Activated CD8-positive, alpha-beta memory T cell treated with anti-CD3 and anti-CD28 coated beads for 4 hours (primary cell): ENCODE results near the gene RMRP.
A peak's percentile ranks its signal among the peaks of the same experiment; 100 is the strongest.

Experiments
- DNase-seq, 2 donors: peaks; one replicate each; pipeline ENCODE4 v3.0.0-alpha.2; 2020; ENCODE audit warnings: low read depth in 2 of 2

Gene RMRP

GRCh38 chr9:35657546-35658136 lies at the start of gene RMRP:
RMRP (minus strand) TSS chr9:35658019.
- peak; percentile 83 to 92 for DNase-seq

DNA sequence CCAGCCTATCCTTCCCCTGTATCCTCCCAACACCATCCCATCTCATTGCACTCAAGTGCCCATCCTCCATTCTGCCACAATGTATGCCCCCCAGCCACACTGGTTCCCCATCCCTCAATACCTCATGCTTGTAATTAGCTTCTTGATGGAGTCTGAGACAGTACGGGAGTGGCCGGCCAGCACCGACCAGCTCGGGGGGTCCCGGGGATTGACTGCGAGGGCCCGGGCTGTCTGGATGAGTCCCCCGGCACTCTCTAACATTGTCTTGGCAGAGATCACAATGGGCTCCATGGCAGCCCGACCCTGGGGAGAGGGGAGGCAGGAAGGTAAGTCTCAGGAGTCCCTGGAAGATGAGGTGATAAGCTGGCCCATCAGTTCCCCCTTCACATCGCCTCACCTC lies 49.1 kb upstream of the RMRP start:
- no peak for DNase-seq

GRCh38 chr9:35705836-35706430 lies 48.1 kb upstream of the RMRP start:
- no peak for DNase-seq

GRCh38 chr9:35705372-35705771 lies 47.6 kb upstream of the RMRP start:
- DNase-seq: no peak

DNA sequence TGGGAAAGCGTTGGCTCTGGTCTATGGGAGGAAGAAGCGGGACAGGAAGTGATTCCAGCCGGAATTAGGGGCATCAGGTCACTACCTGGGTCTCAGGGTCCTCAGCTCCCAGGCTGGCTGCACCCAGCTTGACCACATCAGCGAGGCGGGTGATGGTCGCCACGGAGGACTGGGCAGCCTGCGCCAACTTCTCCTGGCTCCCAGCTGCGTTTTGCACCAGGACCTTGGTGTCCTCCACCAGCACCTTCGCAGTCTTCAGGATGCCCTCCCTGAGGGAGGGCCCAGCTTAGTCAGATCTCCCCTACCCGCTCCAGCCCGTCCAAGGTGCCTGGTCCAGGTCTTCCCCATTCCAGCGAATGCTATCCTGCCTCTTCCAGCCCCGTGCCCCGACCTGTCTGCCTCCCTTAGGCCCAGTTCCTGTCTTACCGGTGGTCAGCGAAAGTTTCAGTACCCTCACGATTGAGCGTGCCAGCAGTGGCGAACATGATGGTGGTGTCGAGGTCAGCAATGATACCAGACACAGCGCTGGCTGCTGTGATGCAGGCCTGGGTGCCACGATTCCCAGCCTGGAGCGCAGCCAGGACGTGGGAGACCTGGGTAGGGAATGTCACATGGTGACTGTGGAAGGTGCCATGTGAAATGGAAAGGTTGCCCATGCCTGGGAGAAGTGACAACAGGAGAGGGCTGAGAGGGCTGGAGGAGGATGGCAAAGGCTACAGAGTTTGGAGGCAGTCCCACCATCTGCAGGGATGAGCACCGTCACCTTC lies 46.3 kb upstream of the RMRP start:
- no peak for DNase-seq

- no peak for DNase-seq
Observed at GRCh38 chr9:35702696-35703095, 44.9 kb upstream of the RMRP start.

DNA sequence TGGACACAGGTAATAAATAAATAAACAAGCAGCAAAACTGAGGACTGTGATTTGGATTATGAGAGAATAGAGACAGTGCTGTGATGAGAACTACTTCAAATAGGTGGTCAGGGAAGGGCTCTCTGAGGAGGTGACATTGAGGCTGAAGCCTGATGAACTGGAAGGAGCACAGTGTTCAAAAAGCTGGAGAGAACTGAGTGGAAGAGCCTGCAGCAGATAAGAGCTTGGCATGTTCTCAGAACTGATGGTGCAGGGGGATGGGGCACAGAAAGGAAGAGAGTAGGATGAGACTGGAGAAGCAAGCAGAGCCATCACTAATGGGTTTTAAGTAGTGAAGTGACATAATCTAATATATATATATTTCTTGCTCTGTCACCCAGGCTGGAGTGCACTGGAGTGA lies 43.1 kb upstream of the RMRP start:
- DNase-seq: no peak

- no peak for DNase-seq
Observed at GRCh38 chr9:35700031-35700430, 42.2 kb upstream of the RMRP start.

- no peak for DNase-seq
Observed at GRCh38 chr9:35698231-35698630, 40.4 kb upstream of the RMRP start.

GRCh38 chr9:35697486-35697885 lies 39.7 kb upstream of the RMRP start:
- no peak for DNase-seq

GRCh38 chr9:35696520-35697215 lies 38.8 kb upstream of the RMRP start:
- DNase-seq: peak; percentile 15 to 28

DNA sequence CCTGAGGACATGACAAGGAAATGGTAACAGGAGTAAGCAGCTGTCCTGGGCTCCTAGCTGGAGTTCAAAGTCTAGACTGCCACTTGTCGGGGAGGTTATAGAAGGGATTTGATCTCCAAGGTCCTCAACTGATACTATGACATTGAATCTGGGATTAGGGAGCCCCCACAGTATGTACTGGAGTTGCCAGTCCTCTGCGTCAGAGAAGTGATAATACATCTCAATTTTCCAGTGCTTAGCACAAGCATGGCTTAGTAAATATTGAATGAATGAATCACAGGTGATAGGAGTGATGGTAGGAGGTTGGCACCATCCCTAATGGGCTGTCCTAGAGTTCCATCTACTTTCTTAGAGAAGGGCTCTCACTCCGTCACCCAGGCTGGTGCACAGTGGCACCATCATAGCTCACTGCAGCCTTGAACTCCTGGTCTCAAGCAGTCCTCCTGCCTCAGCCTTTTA lies 38.2 kb upstream of the RMRP start:
- DNase-seq: no peak

DNA sequence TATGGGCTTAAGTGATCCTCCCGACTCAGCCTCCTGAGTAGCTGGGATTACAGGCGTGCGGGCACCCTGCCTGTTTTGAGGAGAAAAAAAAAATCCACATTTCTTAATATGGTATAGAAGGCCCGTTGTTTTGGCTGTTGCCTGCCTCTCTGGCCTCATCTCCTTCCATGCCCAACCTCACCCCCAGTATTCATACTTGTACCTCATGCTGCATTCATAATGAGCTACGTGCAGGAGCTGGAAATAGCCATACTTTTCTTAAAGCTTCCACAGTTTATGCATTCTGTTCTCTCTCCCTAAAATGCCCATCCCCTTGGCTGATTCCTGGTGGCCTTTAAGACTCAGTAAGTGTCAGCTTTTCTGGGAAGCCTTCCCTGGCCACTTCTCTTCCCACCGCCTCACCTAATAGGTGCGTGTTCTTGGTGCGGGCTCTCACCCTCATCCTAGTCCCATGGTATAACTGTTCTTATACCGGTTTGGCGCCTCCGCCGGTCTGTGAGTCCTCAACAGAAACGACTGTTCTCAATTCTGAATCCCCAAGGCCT lies 34.0 kb upstream of the RMRP start:
- no peak for DNase-seq

GRCh38 chr9:35691334-35691650 lies 33.5 kb upstream of the RMRP start:
- no peak for DNase-seq

- DNase-seq: peak in 1 of 2 donors; percentile 11
Observed at GRCh38 chr9:35690614-35691333, 33.0 kb upstream of the RMRP start.

- no peak for DNase-seq
Observed at GRCh38 chr9:35690294-35690613, 32.4 kb upstream of the RMRP start.

DNA sequence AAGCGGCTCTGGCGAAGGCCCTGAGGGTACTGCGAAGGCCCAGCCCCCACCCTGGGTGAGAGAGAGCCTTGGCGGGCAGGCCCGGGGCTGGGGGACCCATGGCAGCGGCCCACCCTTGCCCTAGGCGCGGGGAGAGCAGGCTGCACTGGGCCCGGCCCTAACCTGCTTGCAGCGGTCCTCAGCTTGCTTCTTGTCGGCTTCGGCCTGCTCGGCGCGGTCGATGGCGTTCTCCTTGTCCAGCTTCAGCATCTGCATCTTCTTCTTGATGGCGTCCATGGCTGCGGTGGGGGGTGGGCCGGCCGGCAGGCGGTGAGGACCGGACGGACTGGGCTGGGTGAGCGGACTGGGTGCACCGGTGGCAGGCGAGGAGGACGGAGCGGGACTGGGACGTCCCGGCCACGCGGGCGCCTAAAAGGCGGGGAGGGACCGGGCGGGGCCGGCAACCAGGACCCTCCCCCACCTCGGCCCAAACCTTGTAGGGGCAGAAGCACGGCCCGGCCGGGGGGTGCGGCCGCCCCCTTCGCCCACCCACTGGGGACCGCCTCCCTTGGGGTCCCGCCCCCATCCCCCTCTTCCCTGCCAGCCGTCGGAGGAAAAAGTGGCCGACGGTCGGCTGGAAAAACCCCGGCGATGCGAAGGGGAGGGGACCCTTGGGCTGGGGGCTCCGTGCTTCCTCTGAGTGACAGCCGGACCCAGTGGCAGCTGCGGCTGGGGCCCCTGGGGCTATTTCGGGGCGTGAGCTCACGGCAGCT lies 31.9 kb upstream of the RMRP start, which contains the start of gene TPM2:
Gene TPM2 (minus strand): TSS at position 384 of the 752 bp plus-strand sequence. CDS start 108 bp downstream, at position 276.
- DNase-seq: no peak

DNA sequence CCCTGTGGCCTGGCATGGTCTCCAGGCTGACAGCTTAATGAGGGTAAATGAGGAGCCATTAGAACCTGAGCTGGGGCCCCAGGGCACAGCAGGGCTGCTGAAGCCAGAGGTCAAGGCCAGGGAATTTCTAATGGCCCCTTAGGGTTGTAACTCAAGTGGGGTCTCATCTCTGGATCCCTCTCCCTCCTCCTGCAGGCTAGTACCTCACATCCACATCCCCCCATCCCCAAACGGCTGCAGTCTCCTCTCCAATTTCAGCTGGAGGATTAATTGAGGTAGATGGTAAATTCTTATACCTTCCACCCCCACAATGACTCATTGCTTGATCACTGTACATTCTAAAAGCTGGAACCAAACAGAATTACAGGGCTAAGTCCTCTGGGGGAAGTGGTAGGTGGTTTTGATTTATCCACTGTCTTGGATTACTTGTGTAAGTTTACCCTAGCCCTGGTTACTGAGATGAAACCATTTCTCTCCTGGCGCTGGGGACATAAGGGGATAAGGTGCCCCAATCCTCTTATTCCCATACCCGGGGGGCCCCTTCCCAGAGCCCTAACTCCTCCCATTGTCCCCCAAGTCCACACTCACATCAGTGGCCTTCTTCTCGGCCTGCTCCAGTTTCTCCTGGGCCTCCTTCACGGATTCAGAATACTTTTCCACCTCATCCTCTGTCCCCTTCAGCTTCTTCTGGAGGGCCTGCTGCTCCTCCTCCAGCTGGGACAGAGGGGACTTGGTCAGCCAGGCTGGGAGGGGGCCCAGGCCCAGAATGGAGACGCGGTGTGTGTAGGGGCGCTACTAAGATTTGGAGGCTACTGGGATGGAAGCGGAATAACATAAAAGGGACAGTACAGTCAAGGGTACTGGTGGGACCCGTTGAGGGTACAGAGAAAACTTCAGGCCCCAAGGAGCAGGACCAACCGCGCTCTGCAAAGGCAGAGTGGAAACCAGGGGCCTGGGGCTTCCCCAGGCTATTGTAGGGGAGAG lies 31.0 kb upstream of the RMRP start:
- no peak for DNase-seq

- DNase-seq: no peak
Observed at GRCh38 chr9:35687972-35688557, 30.2 kb upstream of the RMRP start.
